Astrocyte (in vitro differentiated cells and primary cell): ENCODE measurements around the gene C19orf85.

Experiments used
- CTCF ChIP-seq: IDR thresholded peaks from 2 replicates; pipeline ENCODE4 v1.5.1; 2011; ENCODE audit warnings: low read depth, mild to moderate bottlenecking, inconsistent platforms, low read length, moderate library complexity; ENCODE audit not compliant: insufficient read depth
- EZH2 ChIP-seq: IDR thresholded peaks from 2 replicates; pipeline ENCODE4 v1.6.1; 2012; ENCODE audit warnings: mild to moderate bottlenecking, low read length, inconsistent platforms; ENCODE audit not compliant: insufficient read depth

GRCh38 chr19:55439052-55439451 is 25.5 kb downstream of the C19orf85 start:
- no peak for TF ChIP-seq CTCF
- TF ChIP-seq EZH2 = no peak
